OCI-LY7 (cell line): Measurements from ENCODE around the gene PRG3. TPM values are rescaled to one million over a fixed set of nuclear protein-coding genes. Genes with fewer than 3 reads are reported as not detected.

ENCODE experiments used
- BruUV-seq: library from RNA; stranded (reverse); fragments of 400-500 nt; replicated peaks from 2 replicates; lab custom pipeline; 2021; lab: Mats Ljungman, UMichigan
- CTCF ChIA-PET: fragments of 300-600 bp; sonication (Branson Sonifier 250); formaldehyde crosslinking; loops from one replicate; lab custom pipeline; 2022; ENCODE audit warnings: antibody characterized with exemption; ENCODE audit not compliant: unreplicated experiment; lab: Charles Lee
- POLR2A ChIA-PET: fragments of 300-600 bp; sonication (Branson Sonifier 250); formaldehyde crosslinking; loops from one replicate; lab custom pipeline; 2022; ENCODE audit warnings: antibody characterized with exemption; lab: Charles Lee
- DNase-seq: peaks from one replicate; pipeline ENCODE4 v3.0.0-alpha.2; 2015; ENCODE audit warnings: low spot score
- H2AFZ ChIP-seq: fragments of 200-600 bp; sonication (generic), shearing (Covaris generic); 2 replicates; pipeline ENCODE4 v1.6.1; 2014; ENCODE audit warnings: mild to moderate bottlenecking, antibody characterized with exemption, low read length, moderate library complexity
- H3K27ac ChIP-seq: fragments of 200-600 bp; sonication (generic); 2 replicates; pipeline ENCODE4 v1.5.1; 2014; ENCODE audit warnings: mixed run types, low read depth, mild to moderate bottlenecking, moderate library complexity, low read length, inconsistent platforms; ENCODE audit not compliant: poor library complexity, severe bottlenecking
- H3K36me3 ChIP-seq: fragments of 200-600 bp; sonication (generic); 2 replicates; pipeline ENCODE4 v1.6.1; 2014; ENCODE audit warnings: mild to moderate bottlenecking, antibody characterized with exemption, low read length, moderate library complexity, mixed read lengths; ENCODE audit not compliant: insufficient read depth
- H3K4me1 ChIP-seq: fragments of 200-600 bp; sonication (generic); 2 replicates; pipeline ENCODE4 v1.5.1; 2014; ENCODE audit warnings: mild to moderate bottlenecking, low read length; ENCODE audit not compliant: insufficient read depth, poor library complexity, severe bottlenecking
- H3K4me2 ChIP-seq: fragments of 200-600 bp; sonication (generic); 2 replicates; pipeline ENCODE4 v1.6.1; 2014; ENCODE audit warnings: mild to moderate bottlenecking, low read length
- H3K4me3 ChIP-seq: fragments of 200-600 bp; sonication (generic); 2 replicates; pipeline ENCODE4 v1.5.1; 2014; ENCODE audit warnings: mild to moderate bottlenecking, low read depth, low read length; ENCODE audit not compliant: poor library complexity, severe bottlenecking
- H3K79me2 ChIP-seq: fragments of 200-600 bp; sonication (generic); 2 replicates; pipeline ENCODE4 v1.6.1; 2016; ENCODE audit warnings: low read depth, mild to moderate bottlenecking, low read length, moderate library complexity, mixed read lengths; ENCODE audit not compliant: insufficient read depth
- H3K9me2 ChIP-seq: fragments of 200-600 bp; sonication (generic); 2 replicates; pipeline ENCODE4 v1.6.1; 2016; ENCODE audit warnings: mild to moderate bottlenecking, low read length, mixed read lengths; ENCODE audit not compliant: insufficient read depth
- H3K9me3 ChIP-seq: fragments of 200-600 bp; sonication (generic); 2 replicates; pipeline ENCODE4 v1.6.1; 2014; ENCODE audit warnings: mild to moderate bottlenecking, mixed run types, low read length, mixed read lengths
- H4K20me1 ChIP-seq: fragments of 200-600 bp; sonication (generic); 2 replicates; pipeline ENCODE4 v1.6.1; 2014; ENCODE audit warnings: mild to moderate bottlenecking, antibody characterized with exemption, low read length, moderate library complexity, mixed read lengths; ENCODE audit not compliant: insufficient read depth
- EZH2phosphoT487 ChIP-seq: fragments of 200-600 bp; sonication (generic); IDR thresholded peaks from 2 replicates; pipeline ENCODE4 v1.6.1; 2018; ENCODE audit warnings: low read depth, borderline replicate concordance, mild to moderate bottlenecking, mixed run types, antibody characterized with exemption, low read length, moderate library complexity, mixed read lengths
- intact Hi-C: fragments of 100-400 bp; cut with micrococcal nuclease; formaldehyde crosslinking; loops from one replicate; pipeline ENCODE4 v1.10.0; 2022; ENCODE audit not compliant: unreplicated experiment
- total RNA-seq, 2 experiments: library from RNA; depleted of rRNA in 1 of 2; stranded (reverse); fragments of >200 nt in 1 of 2; shearing (Covaris generic) in 1 of 2; gene quantifications; 2 replicates each; pipeline ENCODE4 v1.2.3, GENCODE V29; 2014 to 2022
- TF ChIP-seq, protein P1 (sequence below): fragments of 200-600 bp; sonication (generic); conservative IDR thresholded peaks from 2 replicates; pipeline ENCODE4 v1.5.1; 2014; ENCODE audit warnings: mild to moderate bottlenecking, antibody characterized with exemption, low read length, moderate library complexity, mixed read lengths

The PRG3 gene
- total RNA-seq, 2 experiments from 2014 or later: not detected

DNA sequence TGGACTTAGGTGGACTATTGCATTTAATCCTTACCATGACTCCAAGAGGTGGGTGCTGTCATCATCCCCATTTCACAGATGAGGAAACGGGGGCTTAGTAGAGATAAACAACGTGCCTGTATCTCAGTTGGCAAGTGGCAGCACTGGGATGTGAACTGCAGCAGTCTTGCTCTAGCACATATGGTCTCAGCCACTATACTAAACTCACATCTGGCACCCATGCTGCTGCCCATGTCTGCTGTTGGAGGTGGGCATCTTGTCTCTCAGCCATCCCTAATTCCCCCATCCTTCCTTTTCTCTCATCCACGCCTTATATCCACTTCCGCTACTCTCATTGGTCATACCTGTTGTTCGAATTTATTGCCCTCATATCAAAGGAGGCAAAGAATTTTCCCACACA, 3.8 kb downstream of the PRG3 start:
- H3K27ac ChIP-seq: no peak overlapping the region
- no peak overlapping the region for H2AFZ ChIP-seq
- ChIA-PET CTCF (no interaction called here), POLR2A (no interaction called here)
- H3K4me3 ChIP-seq: no peak overlapping the region
- no peak for DNase-seq
- intact Hi-C loops: no loop called here
- H3K9me2 ChIP-seq: no peaks in the 10 kb centered on the region
- TF ChIP-seq, protein P1, sequence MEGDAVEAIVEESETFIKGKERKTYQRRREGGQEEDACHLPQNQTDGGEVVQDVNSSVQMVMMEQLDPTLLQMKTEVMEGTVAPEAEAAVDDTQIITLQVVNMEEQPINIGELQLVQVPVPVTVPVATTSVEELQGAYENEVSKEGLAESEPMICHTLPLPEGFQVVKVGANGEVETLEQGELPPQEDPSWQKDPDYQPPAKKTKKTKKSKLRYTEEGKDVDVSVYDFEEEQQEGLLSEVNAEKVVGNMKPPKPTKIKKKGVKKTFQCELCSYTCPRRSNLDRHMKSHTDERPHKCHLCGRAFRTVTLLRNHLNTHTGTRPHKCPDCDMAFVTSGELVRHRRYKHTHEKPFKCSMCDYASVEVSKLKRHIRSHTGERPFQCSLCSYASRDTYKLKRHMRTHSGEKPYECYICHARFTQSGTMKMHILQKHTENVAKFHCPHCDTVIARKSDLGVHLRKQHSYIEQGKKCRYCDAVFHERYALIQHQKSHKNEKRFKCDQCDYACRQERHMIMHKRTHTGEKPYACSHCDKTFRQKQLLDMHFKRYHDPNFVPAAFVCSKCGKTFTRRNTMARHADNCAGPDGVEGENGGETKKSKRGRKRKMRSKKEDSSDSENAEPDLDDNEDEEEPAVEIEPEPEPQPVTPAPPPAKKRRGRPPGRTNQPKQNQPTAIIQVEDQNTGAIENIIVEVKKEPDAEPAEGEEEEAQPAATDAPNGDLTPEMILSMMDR: no peak
- no peaks in the 10 kb centered on the region for H3K9me3 ChIP-seq
- no peak overlapping the region for H3K4me2 ChIP-seq
- no TSS peak for BruUV-seq
- no peaks in the 10 kb centered on the region for H3K79me2 ChIP-seq
- no peaks in the 10 kb centered on the region for H3K4me1 ChIP-seq
- H3K36me3 ChIP-seq: no peaks in the 10 kb centered on the region
- no peaks in the 10 kb centered on the region for H4K20me1 ChIP-seq

GRCh38 chr11:57376095-57377090, 4.6 kb downstream of the PRG3 start:
- H3K9me3 ChIP-seq: no peaks in the 10 kb centered on the region
- no TSS peak for BruUV-seq
- no peaks in the 10 kb centered on the region for H3K79me2 ChIP-seq
- no peak overlapping the region for H2AFZ ChIP-seq
- H4K20me1 ChIP-seq: no peaks in the 10 kb centered on the region
- no peak overlapping the region for H3K27ac ChIP-seq
- H3K4me3 ChIP-seq: no peak overlapping the region
- H3K4me1 ChIP-seq: no peaks in the 10 kb centered on the region
- no peak overlapping the region for H3K4me2 ChIP-seq
- no peaks in the 10 kb centered on the region for H3K9me2 ChIP-seq
- intact Hi-C loops: no loop called here
- TF ChIP-seq EZH2phosphoT487: no peak
- TF ChIP-seq, protein P1: no peak
- ChIA-PET CTCF (no interaction called here), POLR2A (interaction anchor here (0.5 kb wide), 1 partner anchor 71 kb away, joined by 3 read pairs; no protein-coding TSS in a partner anchor)
- no peak for DNase-seq
- no peaks in the 10 kb centered on the region for H3K36me3 ChIP-seq

DNA sequence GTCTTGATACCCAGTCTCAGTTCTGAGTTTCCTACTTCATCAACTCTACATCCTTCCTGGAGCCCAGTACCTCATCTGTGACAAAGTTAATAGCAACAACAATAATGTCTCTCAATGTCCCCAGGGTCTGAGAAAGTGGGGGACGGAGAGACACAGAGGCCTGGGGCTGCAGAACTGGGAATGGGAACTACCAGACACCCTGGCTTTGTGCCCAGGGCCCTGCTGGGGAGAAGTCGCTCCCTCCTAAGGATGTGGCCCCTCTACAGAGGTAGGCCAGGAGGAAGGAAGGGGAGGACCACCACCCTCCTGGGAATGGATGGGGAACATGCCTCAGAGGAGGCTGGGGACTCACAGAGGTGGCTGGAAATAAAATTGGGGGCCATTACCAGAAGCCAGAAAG, 5.5 kb downstream of the PRG3 start:
- CTCF ChIA-PET: no interaction called here
- TF ChIP-seq EZH2phosphoT487: no peak
- TF ChIP-seq, protein P1: no peak
- Histone ChIP-seq H2AFZ (no peak overlapping the region), H3K36me3 (no peaks in the 10 kb centered on the region), H3K9me2 (no peaks in the 10 kb centered on the region), H3K9me3 (no peaks in the 10 kb centered on the region), H3K79me2 (no peaks in the 10 kb centered on the region), H3K27ac (no peak overlapping the region), H3K4me3 (no peak overlapping the region), H3K4me2 (no peak overlapping the region), H3K4me1 (no peaks in the 10 kb centered on the region), H4K20me1 (no peaks in the 10 kb centered on the region)
- intact Hi-C loops: no loop called here
- DNase-seq: no peak
- POLR2A ChIA-PET: no interaction called here
- BruUV-seq: no TSS peak
